Aorta (tissue), 5 donors: ENCODE results near the gene LMAN1. TPM values are rescaled to one million over a fixed set of nuclear protein-coding genes. Genes with fewer than 3 reads are reported as not detected.

Source experiments
- ATAC-seq: fragments of 200-7000 bp; cut with Tn5 transposase; one replicate; pipeline ENCODE4 v1.9.1; 2022; ENCODE audit warnings: moderate library complexity; ENCODE audit not compliant: low FRiP score
- DNase-seq, 2 donors: peaks; one replicate each; pipeline ENCODE4 v3.0.0-alpha.2; 2020
- H3K27ac ChIP-seq, 2 donors: one replicate each; pipeline ENCODE4 v1.5.1; 2013; ENCODE audit warnings: low read length in 2 of 2, mild to moderate bottlenecking in 2 of 2, moderate library complexity in 2 of 2, control low read depth in 1 of 2, inconsistent platforms in 1 of 2, low read depth in 1 of 2
- H3K27me3 ChIP-seq, 2 donors: one replicate each; pipeline ENCODE4 v1.6.1; 2013; ENCODE audit warnings: control low read depth in 1 of 2, low read length in 1 of 2, mild to moderate bottlenecking in 1 of 2, moderate library complexity in 1 of 2; ENCODE audit not compliant: insufficient read depth in 2 of 2, control insufficient read depth in 1 of 2
- H3K36me3 ChIP-seq, 2 donors: one replicate each; pipeline ENCODE4 v1.6.1; 2013; ENCODE audit warnings: control low read depth in 1 of 2, low read length in 1 of 2, mild to moderate bottlenecking in 1 of 2; ENCODE audit not compliant: insufficient read depth in 2 of 2, control insufficient read depth in 1 of 2
- H3K4me1 ChIP-seq, 2 donors: one replicate each; pipeline ENCODE4 v1.6.1; 2013; ENCODE audit warnings: low read length in 2 of 2, control low read depth in 1 of 2, mild to moderate bottlenecking in 1 of 2, moderate library complexity in 1 of 2; ENCODE audit not compliant: insufficient read depth in 2 of 2, control insufficient read depth in 1 of 2
- H3K4me3 ChIP-seq, 2 donors: one replicate each; pipeline ENCODE4 v1.5.1; 2013; ENCODE audit warnings: low read length in 2 of 2, control low read depth in 1 of 2, mild to moderate bottlenecking in 1 of 2
- H3K9me3 ChIP-seq: one replicate; pipeline ENCODE4 v1.6.1; 2013; ENCODE audit warnings: mild to moderate bottlenecking, low read length; ENCODE audit not compliant: control insufficient read depth
- WGBS, 2 donors: extraction: QIAGEN DNeasy Blood & Tissue Kit; methylation state at CpG; one replicate each; pipeline ENCODE4 v1.1.7; 2013; 5-methylcytosine and 5-hydroxymethylcytosine counted together
- intact Hi-C, 2 donors: fragments of 100-400 bp; cut with DNase I; formaldehyde crosslinking; loops; one replicate each; pipeline versions ENCODE4 v1.14.2 to v1.15.0; 2022
- polyA plus RNA-seq, 2 donors: library from polyadenylated mRNA; stranded (reverse); fragments of 200-250 nt; gene quantifications; one replicate each; pipeline ENCODE4 v1.2.3, GENCODE V29; 2013
- total RNA-seq, 2 donors: library from RNA; stranded (reverse); fragmentation: NEBNext Ultra II Directional; extraction: Animal tissue kit (Norgen Biotek cat#: 25700); gene quantifications; one replicate each; pipeline ENCODE4 v1.2.1, GENCODE V29; 2021
- donor health status: healthy with polysubstance abuse.
- donor health status: Bipolar disorder and iron deficiency.
- donor health status: DM: no; HTN: no; CAD: no.
- donor health status: DM: no; HTN: no; CAD: no.
- donor health status: DM: yes; HTN: yes; CAD: no.

LMAN1 gene
- total and polyA plus RNA-seq, 4 donors = 13.8 to 71.8 (median 47.3) TPM

DNA sequence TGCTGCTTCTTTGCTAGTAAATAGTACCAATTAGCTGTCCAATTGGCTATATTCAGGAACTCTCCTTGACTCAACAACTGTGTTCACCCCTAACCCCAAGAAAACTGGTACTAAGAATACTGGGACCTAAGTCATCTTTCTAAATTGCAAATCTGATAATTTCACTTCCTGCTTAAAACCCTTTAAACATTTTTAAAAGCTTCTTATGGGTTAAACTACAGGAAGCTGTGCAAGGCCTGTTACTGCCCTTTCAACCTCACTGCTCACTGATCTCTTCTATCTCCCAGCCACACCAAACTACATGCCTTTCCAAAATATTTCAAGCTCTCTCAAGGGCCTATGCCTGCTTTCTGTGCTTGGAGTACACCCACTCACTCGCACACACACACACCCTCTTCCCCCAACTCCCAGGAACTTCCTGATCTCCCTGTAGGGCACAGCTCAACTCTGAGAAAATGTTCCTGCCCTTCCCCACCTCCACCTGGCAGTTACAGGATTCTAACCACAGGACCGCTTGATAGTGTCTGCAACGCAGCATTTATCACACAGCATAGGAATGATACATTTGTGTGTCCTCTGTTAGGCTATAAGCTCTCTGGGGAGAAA, 6.7 kb downstream of the LMAN1 start:
- peaks cover 5 to 7% of the 10 kb centered on the region in 2 donors for H3K36me3 ChIP-seq
- DNase-seq (no peak), ATAC-seq (no peak)
- no peaks in the 10 kb centered on the region for H3K27me3 ChIP-seq
- intact Hi-C loops = no loop called here
- no peaks in the 10 kb centered on the region for H3K9me3 ChIP-seq
- H3K4me1 ChIP-seq = no peaks in the 10 kb centered on the region
- no peak overlapping the region for H3K27ac ChIP-seq
- WGBS, 2 donors = 87 to 96% methylated on average over 3 of the region's 3 CpGs
- H3K4me3 ChIP-seq = no peak overlapping the region

GRCh38 chr18:59345556-59345955, 13.5 kb downstream of the LMAN1 start:
- ATAC-seq (no peak), DNase-seq (no peak)
- intact Hi-C loops = no loop called here
- no peaks in the 10 kb centered on the region for H3K9me3 ChIP-seq
- no peaks in the 10 kb centered on the region for H3K27me3 ChIP-seq
- 99 to 100% methylated on average over 4 of the region's 4 CpGs for WGBS, 2 donors
- no peaks in the 10 kb centered on the region for H3K4me1 ChIP-seq
- no peak overlapping the region for H3K4me3 ChIP-seq
- H3K27ac ChIP-seq = no peak overlapping the region
- H3K36me3 ChIP-seq = peaks cover 3% of the 10 kb centered on the region in 2 donors

GRCh38 chr18:59344996-59345395, 14.1 kb downstream of the LMAN1 start:
- intact Hi-C loops = no loop called here
- H3K9me3 ChIP-seq = no peaks in the 10 kb centered on the region
- no peak for ATAC-seq
- no peak overlapping the region for H3K27ac ChIP-seq
- no peaks in the 10 kb centered on the region for H3K4me1 ChIP-seq
- no peaks in the 10 kb centered on the region for H3K27me3 ChIP-seq
- WGBS, 2 donors = 0 to 59% methylated on average over 1 of the region's 1 CpG
- peaks cover 3% of the 10 kb centered on the region in 2 donors for H3K36me3 ChIP-seq
- H3K4me3 ChIP-seq = no peak overlapping the region
- DNase-seq = no peak

- no peak for DNase-seq
- Histone ChIP-seq H3K4me3 (no peak overlapping the region), H3K9me3 (peaks cover 4% of the 10 kb centered on the region), H3K27ac (no peak overlapping the region), H3K36me3 (peaks cover 6 to 7% of the 10 kb centered on the region in 2 donors), H3K27me3 (no peaks in the 10 kb centered on the region), H3K4me1 (no peaks in the 10 kb centered on the region)
- WGBS, 2 donors = 95% methylated on average over 2 of the region's 2 CpGs
- no peak for ATAC-seq
- intact Hi-C loops = no loop called here
Observed at GRCh38 chr18:59343926-59344325, 15.1 kb downstream of the LMAN1 start.

DNA sequence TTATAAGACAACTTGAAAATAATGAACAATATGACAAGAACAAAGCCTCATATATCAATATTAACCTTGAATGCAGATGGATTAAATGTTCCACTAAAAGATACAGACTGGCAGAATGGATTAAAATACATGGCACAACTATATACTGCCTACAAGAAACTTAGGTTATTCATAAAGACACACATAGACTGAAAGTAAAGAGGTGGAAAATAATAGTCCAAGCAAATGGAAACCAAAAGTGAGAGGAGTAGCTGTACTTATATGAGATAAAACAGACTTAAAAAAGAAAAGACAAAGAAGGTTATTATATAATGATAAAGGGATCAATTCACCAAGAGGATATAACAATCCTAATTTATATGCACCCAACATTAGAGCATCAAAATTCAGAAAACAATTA, 18.2 kb downstream of the LMAN1 start:
- Histone ChIP-seq H3K27me3 (no peaks in the 10 kb centered on the region), H3K9me3 (peaks cover 4% of the 10 kb centered on the region), H3K36me3 (peaks cover 3 to 8% of the 10 kb centered on the region in 2 donors), H3K4me3 (no peak overlapping the region), H3K4me1 (no peaks in the 10 kb centered on the region), H3K27ac (no peak overlapping the region)
- intact Hi-C loops = no loop called here
- no peak for ATAC-seq
- no peak for DNase-seq

- intact Hi-C loops = no loop called here
- no peak for ATAC-seq
- 98% methylated on average over 2 of the region's 2 CpGs for WGBS, 2 donors
- Histone ChIP-seq H3K4me1 (no peaks in the 10 kb centered on the region), H3K27ac (no peak overlapping the region), H3K9me3 (peaks cover 4% of the 10 kb centered on the region), H3K36me3 (peaks cover 3 to 6% of the 10 kb centered on the region in 2 donors), H3K27me3 (no peaks in the 10 kb centered on the region), H3K4me3 (no peak overlapping the region)
- DNase-seq = no peak
Observed at GRCh38 chr18:59340312-59340711, 18.8 kb downstream of the LMAN1 start.

DNA sequence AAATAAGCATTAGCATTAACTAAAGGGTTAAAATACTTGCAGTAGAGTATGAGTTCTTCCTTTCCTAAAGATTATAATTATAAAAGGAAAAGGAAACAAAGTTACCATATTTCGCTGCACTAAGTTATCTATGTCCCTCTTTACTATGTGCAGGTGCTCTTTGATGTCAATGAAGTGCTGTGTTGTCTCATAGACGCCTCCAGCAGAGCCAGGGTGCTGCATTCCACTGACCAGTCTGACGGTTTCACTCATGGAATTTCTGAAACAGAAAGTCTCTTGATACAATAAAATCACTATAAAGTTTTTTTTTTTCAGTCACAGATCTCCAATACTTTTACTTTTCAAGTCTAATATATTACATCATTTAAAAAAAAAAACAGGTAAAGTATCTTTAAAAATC, 26.1 kb downstream of the LMAN1 start:
- Histone ChIP-seq H3K9me3 (no peaks in the 10 kb centered on the region), H3K27ac (no peak overlapping the region), H3K36me3 (peaks cover 2 to 5% of the 10 kb centered on the region in 2 donors), H3K4me3 (no peak overlapping the region), H3K4me1 (no peaks in the 10 kb centered on the region), H3K27me3 (no peaks in the 10 kb centered on the region)
- WGBS, 2 donors = 80 to 86% methylated on average over 3 of the region's 3 CpGs
- ATAC-seq (no peak), DNase-seq (no peak)
- intact Hi-C loops = no loop called here

GRCh38 chr18:59328683-59329082, 30.4 kb downstream of the LMAN1 start:
- no peak for ATAC-seq
- no peaks in the 10 kb centered on the region for H3K27me3 ChIP-seq
- no peak overlapping the region for H3K4me3 ChIP-seq
- intact Hi-C loops = no loop called here
- no peak overlapping the region for H3K27ac ChIP-seq
- 99% methylated on average over 2 of the region's 2 CpGs for WGBS, 2 donors
- no peak for DNase-seq
- H3K4me1 ChIP-seq = no peaks in the 10 kb centered on the region
- no peaks in the 10 kb centered on the region for H3K9me3 ChIP-seq
- peaks cover 5 to 6% of the 10 kb centered on the region in 2 donors for H3K36me3 ChIP-seq

- peaks cover 3 to 4% of the 10 kb centered on the region in 2 donors for H3K36me3 ChIP-seq
- WGBS, 2 donors = 92% methylated on average over 1 of the region's 1 CpG
- H3K4me1 ChIP-seq = no peaks in the 10 kb centered on the region
- no peak for ATAC-seq
- no peak for DNase-seq
- intact Hi-C loops = no loop called here
- H3K9me3 ChIP-seq = no peaks in the 10 kb centered on the region
- no peaks in the 10 kb centered on the region for H3K27me3 ChIP-seq
- H3K27ac ChIP-seq = no peak overlapping the region
- no peak overlapping the region for H3K4me3 ChIP-seq
Observed at GRCh38 chr18:59325965-59326364, 33.1 kb downstream of the LMAN1 start.
